Measurements from ENCODE around the gene CDC42BPA. TPM values are rescaled to one million over a fixed set of nuclear protein-coding genes. Genes with fewer than 3 reads are reported as not detected.
"Not testable (repeated sequence)": the region's sequence is repeated elsewhere in the genome, so short reads cannot be mapped to it uniquely, and the experiment has no call there.

The CDC42BPA gene
- total RNA-seq, 1 donor from 2014 or later = 54.7 TPM

DNA sequence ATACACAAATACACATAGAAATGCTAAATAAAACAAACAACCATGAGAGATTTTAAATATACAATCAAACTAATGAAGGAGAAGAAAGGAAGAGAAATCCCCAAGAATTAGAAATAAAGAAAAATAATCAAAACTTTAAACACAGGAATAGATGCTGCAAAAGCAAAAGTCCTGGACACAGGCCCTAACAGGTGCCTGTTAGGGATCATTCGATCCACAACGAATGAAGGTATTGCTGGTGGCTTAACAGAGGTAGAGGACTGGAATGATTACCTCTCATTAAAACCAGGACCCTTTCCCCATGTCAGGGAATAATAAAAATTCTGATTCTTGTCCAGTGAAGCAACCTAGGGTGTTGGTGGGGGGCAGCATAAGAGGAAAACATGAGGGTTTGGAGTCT lies 56.8 kb downstream of the CDC42BPA start:
- no peak for DNase-seq (ENCODE audit: low spot score)

- DNase-seq (ENCODE audit: low spot score) = no peak
These were observed 57.9 kb downstream of the CDC42BPA start for GRCh38 chr1:227260433-227260832.

DNA sequence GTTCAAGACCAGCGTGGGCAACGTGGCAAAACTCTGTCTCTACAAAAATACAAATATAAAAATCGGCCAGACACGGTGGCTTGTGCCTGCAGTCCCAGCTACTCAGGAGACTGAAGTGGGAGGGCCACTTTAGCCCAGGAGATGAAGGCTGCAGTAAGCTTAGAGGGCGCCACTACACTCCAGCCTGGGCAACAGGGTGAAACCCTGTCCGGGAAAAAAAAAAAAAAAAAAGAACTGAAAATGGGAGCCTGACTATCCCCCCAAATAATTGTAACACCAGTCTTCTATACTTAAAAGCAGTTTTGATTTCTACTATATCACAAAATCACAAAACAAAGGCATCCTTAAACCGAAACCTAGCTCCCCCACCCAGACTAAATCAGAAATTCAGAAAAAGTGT lies 60.3 kb downstream of the CDC42BPA start:
- DNase-seq (ENCODE audit: low spot score) = no peak

DNA sequence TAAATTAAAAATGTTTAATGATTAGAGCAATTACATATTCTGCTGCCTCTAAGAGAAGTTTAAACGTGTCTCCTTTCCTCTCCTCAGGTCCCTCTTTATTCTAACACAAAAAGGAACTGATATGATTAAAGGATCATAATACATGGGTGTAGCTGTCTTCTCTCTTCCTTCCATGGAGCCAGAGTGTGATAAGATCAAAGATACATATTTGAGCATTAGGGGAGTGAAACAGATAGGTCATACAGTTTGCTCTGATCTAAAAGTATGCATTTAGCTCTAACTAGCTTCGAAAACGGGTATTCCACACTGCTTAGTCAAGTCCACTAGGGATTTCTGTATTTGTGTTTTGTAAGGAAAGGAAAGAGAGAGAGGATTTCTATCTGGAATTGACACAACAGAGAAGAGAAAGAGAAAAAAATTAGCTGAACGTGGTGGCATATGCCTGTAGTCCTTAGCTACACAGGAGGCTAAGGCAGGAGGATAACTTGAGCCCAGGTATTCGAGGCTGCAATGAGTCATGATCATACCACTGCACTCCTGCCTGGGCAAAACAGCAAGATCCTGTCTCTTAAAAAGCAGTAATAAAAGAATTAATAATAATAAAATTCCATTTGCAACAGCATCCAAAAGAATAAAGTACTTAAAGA lies 63.1 kb downstream of the CDC42BPA start:
- DNase-seq (ENCODE audit: low spot score) = no peak

- DNase-seq (ENCODE audit: low spot score) = no peak
These were observed 65.2 kb downstream of the CDC42BPA start for GRCh38 chr1:227253065-227253464.

DNA sequence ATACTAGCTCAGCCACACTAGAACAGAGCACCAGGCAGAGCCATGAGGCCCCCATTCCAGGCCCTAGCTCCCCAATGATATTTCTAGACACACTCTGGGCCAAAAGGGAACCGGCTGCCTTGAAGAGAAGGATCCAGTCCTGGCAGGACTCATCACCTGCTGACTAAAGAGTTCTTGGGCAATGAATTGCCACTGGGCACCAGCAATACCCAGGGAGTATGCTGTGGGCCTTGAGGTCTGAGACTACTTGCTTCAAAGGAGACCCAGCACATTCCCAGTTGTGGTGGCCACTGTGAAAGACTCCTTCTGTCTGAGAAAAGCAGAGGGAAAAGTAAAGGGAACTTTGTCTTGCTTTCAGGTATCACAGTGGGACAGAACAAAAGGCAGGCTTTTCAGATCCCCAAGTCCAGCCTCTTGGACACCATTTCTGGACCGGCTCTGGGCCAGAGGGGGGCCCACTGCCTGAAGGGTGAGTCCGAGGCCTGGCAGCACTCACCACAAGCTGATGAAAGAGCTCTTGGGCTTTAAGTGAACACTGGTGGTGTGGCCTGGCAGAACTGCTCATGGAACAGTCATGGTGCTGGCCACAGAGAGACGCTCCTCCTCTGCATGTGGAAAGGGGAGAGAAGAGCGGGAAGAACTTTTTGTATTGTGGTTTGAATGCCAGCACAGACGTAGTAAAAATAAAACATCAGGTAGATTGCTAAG lies 72.5 kb downstream of the CDC42BPA start:
- DNase-seq (ENCODE audit: low spot score) = no peak

DNA sequence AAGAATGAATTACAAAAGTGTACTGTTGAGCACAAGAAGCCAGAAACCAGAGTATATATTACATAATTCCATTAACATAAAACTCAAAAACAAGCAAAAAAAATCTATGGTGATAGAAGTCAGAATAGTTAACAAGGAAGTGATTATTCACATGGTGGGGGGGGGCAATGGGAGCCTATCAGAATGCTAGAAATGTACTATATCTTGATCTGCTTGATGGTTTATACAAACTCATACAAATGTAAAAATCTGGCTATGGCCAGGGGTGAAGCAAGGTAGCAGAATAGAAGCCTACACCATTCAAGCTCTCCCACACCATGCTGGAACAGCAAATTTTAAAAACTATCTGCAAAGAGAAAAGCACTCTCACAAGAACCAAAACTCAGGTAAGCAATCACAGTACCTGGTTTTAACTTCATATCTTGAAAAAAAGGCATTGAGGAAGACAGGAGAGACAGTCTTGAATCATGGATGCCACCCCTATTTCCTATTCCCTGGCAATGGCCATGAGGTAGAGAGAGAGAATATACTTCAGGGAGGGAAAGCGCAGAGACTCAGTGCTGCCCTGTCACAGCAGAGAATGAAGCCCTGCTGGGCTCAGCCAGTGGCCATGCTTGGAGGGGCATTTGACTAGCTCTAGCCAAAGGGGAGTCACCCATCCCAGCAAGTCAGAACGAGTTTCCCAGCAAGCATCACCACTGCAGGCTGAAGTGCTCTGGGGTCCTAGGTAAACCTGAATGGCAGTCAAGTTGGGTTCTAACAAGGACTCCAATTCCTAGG lies 73.8 kb downstream of the CDC42BPA start:
- no peak for DNase-seq (ENCODE audit: low spot score)

DNA sequence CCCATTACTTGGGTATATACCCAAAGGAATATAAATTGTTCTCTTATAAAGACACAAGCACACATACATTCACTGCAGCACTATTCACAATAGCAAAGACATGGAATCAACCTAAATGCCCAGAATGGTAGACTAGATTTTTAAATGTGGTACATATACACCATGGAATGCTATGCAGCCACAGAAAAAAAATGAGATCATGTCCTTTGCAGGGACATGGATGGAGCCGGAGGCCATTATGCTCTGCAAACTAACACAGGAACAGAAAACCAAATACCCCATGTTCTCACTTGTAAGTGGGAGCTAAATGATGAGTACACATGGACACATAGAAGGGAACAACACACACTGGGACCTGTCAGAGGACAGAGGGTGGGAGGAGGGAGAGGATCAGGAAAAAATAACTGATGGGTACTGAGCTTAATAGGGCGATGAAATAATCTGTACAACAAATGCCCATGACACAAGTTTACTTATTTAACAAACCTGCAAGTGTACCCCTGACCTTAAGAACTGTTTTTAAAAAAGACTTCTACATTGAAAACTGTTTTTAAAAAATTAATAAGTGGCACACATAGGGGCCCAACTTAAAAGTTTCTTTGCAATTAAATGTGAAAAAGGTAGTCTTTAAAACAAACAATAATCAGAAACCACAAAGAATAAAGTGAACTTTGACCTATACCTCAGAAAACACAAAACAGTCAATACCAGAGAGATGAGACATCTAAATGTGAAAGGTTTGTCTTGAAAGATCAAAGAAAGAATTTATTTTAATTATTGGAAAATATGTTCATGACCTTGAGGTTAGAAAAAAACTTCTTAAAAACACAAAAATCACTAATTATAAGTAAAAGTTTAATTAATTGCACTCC lies 75.2 kb downstream of the CDC42BPA start:
- no peak for DNase-seq (ENCODE audit: low spot score)

GRCh38 chr1:227240983-227241382 lies 77.3 kb downstream of the CDC42BPA start:
- DNase-seq (ENCODE audit: low spot score) = no peak

GRCh38 chr1:227234998-227235405 lies 83.3 kb downstream of the CDC42BPA start:
- peak; percentile 14 for DNase-seq (ENCODE audit: low spot score)

DNA sequence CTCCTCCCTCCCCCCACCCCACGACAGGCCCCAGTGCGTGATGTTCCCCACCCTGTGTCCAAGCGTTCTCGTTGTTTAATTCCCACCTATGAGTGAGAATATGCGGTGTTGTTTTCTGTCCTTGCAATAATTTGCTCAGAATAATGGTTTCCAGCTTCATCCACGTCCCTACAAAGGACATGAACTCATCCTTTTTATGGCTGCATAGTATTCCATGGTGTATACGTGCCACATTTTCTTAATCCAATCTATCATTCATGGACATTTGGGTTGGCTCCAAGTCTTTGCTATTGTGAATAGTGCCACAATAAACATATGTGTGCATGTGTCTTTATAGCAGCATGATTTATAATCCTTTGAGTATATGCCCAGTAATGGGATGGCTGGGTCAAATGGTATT lies 87.2 kb downstream of the CDC42BPA start:
- DNase-seq (ENCODE audit: low spot score) = not testable (repeated sequence)

GRCh38 chr1:227228201-227228600 lies 90.1 kb downstream of the CDC42BPA start:
- DNase-seq (ENCODE audit: low spot score) = no peak

- no peak for DNase-seq (ENCODE audit: low spot score)
These were observed 90.5 kb downstream of the CDC42BPA start for GRCh38 chr1:227227761-227228160.

DNA sequence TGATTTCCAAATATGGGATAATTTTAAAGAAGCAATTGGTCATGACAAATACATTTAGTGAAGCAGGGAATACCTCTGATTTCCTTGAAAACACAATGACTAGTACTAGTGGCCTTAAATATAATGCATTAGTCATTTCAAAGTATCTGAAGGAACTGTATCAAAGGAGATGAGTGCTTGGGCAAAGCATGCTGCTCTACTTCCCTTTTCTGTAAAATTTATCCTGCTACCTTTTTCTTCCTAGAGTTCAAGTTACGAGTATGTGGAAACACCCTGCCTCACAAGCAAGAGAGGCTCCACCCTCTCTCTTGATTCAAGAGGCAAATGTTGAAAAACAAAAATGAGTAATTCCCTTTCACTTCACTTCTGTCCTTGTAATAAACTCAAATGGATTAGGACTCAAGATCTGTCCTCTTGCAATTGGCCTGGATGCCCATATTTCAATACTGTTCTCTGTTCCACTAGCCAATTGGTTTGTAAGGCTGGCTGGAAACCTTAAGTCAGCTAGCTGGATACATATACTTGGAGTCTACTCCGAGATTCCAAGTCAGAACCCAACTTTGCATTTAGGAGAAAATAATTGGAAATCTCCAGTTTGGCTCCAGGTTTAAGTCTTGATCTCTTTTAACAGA lies 92.5 kb downstream of the CDC42BPA start:
- no peak for DNase-seq (ENCODE audit: low spot score)

DNA sequence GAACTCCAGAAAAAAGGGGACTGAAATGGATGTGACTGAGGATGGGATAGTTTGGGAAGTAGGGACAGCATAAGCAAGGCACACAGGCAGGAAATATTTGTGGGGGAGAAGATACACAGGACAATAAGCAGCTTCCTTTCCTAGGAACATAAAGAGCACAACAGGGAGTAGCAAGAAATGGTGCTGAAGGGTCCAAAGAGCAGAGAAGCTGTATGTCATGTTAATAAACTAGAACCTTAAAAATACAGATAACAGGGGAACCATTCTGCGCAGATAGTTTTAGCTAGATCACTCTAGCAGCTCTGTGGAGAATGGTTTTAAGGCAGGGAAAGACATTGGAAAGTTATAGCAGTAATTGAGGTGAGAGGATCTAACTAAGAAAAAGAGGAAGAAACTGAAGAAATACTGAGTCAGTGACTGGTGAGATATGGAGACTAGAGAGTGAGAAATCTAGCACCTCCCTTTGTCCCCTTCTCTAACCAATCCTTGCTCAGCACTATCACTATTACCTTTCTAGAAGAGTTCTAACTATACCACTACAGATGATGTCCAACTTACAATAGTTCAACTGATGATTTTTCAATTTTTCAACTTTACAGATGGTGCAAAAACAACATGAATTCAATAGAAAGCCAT lies 95.0 kb downstream of the CDC42BPA start:
- DNase-seq (ENCODE audit: low spot score) = no peak

- DNase-seq (ENCODE audit: low spot score) = no peak
These were observed 98.5 kb downstream of the CDC42BPA start for GRCh38 chr1:227219715-227220292.

GRCh38 chr1:227218870-227219573 lies 99.3 kb downstream of the CDC42BPA start:
- peak; percentile 28 for DNase-seq (ENCODE audit: low spot score)

DNA sequence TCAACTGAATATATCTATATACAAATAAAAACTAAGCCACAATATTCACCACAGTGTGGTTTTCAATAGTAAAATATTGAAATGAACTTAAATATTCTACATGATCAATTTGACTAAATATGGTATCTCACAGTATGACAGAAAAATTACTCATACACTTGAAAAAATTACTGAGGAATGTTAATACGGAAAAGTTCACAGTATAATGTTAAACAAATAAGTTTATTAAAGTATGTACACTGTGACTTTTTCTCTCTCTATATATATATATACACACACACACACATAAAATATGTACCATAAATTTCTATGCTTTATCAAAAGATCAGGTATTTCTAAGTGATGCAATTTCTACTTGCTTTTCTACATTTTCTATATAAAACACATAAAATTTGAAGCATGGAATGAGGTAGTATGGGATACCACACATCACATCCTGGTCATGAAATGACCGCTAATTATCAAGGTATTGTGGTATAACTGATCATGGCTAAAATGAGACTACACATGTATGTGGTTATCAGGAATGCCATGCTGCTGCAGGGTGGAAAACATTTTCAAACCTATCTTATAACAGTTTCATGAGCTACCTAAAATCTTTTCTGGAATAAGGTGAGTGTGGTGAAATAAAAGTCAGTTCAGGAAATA lies 102.3 kb downstream of the CDC42BPA start:
- no peak for DNase-seq (ENCODE audit: low spot score)

- DNase-seq (ENCODE audit: low spot score) = no peak
These were observed 104.1 kb downstream of the CDC42BPA start for GRCh38 chr1:227214207-227214606.
